A204.1 (cell line): ENCODE data around the gene RRBP1.

ENCODE experiments used
- FAIRE-seq: peaks from 2 replicates; lab custom pipeline; 2012; peaks lifted over from hg19 to GRCh38; lab: Jason Lieb, UNC

Gene RRBP1

GRCh38 chr20:17682103-17682888 is at the start of gene RRBP1:
Gene RRBP1 (minus strand): TSS chr20:17682242. CDS start chr20:17660507, 21,735 bp downstream.
- peak; percentile 64 for FAIRE-seq

GRCh38 chr20:17731233-17731632 is 49.2 kb upstream of the RRBP1 start:
- FAIRE-seq = no peak

GRCh38 chr20:17730071-17730470 is 48.0 kb upstream of the RRBP1 start:
- no peak for FAIRE-seq

GRCh38 chr20:17728074-17728473 is 46.0 kb upstream of the RRBP1 start:
- no peak for FAIRE-seq

GRCh38 chr20:17727351-17727750 is 45.3 kb upstream of the RRBP1 start:
- FAIRE-seq = no peak

GRCh38 chr20:17726902-17727301 is 44.9 kb upstream of the RRBP1 start:
- no peak for FAIRE-seq

GRCh38 chr20:17725094-17725835 is 43.2 kb upstream of the RRBP1 start:
- no peak for FAIRE-seq

GRCh38 chr20:17723301-17723691 is 41.3 kb upstream of the RRBP1 start:
- FAIRE-seq = no peak

- FAIRE-seq = no peak
Observed at GRCh38 chr20:17722493-17723300, 40.7 kb upstream of the RRBP1 start.

GRCh38 chr20:17721802-17722486 is 39.9 kb upstream of the RRBP1 start:
- FAIRE-seq = no peak

- no peak for FAIRE-seq
Observed at GRCh38 chr20:17720755-17721154, 38.7 kb upstream of the RRBP1 start.

GRCh38 chr20:17716331-17716730 is 34.3 kb upstream of the RRBP1 start:
- FAIRE-seq = no peak

- no peak for FAIRE-seq
Observed at GRCh38 chr20:17715075-17715474, 33.0 kb upstream of the RRBP1 start.

- no peak for FAIRE-seq
Observed at GRCh38 chr20:17714597-17714996, 32.6 kb upstream of the RRBP1 start.

GRCh38 chr20:17712708-17713107 is 30.7 kb upstream of the RRBP1 start:
- no peak for FAIRE-seq

- FAIRE-seq = no peak
Observed at GRCh38 chr20:17712201-17712600, 30.2 kb upstream of the RRBP1 start.

- FAIRE-seq = no peak
Observed at GRCh38 chr20:17711267-17711627, 29.2 kb upstream of the RRBP1 start.

- FAIRE-seq = no peak
Observed at GRCh38 chr20:17710379-17711266, 28.6 kb upstream of the RRBP1 start.

- FAIRE-seq = no peak
Observed at GRCh38 chr20:17709361-17710293, 27.6 kb upstream of the RRBP1 start.
